Ovary (tissue), 9 donors: Measurements from ENCODE around the gene CAPN15. TPM values are rescaled to one million over a fixed set of nuclear protein-coding genes. Genes with fewer than 3 reads are reported as not detected.
"Not testable (repeated sequence)": the region's sequence is repeated elsewhere in the genome, so short reads cannot be mapped to it uniquely, and the experiment has no call there.

ENCODE experiments used
- DNase-seq, 5 donors: peaks; one replicate each; pipeline ENCODE4 v3.0.0-alpha.2; 2019 to 2020
- H3K27ac ChIP-seq, 2 donors: fragments of 200-600 bp; one replicate each; pipeline versions ENCODE4 v1.5.1 to v1.8.0; 2019 to 2022
- H3K27me3 ChIP-seq: fragments of 200-600 bp; one replicate; pipeline ENCODE4 v1.8.0; 2022
- H3K36me3 ChIP-seq: fragments of 200-600 bp; sonication (generic); one replicate; pipeline ENCODE4 v1.5.1; 2019
- H3K4me1 ChIP-seq: one replicate; pipeline ENCODE4 v1.8.1; 2013; ENCODE audit warnings: mild to moderate bottlenecking, moderate library complexity; ENCODE audit not compliant: insufficient read depth
- H3K4me3 ChIP-seq: fragments of 200-600 bp; sonication (generic); one replicate; pipeline ENCODE4 v1.5.1; 2017
- H3K9me3 ChIP-seq, 2 donors: fragments of 200-600 bp in 1 of 2; sonication (generic) in 1 of 2; one replicate each; pipeline versions ENCODE4 v1.5.1 to v1.8.1; 2013 to 2019; ENCODE audit warnings: mild to moderate bottlenecking in 1 of 2, moderate library complexity in 1 of 2
- CTCF ChIP-seq, 3 donors: fragments of 450-650 bp in 2 of 3; fragments of 200-600 bp in 1 of 3; IDR thresholded peaks; one replicate each; pipeline versions ENCODE4 v1.5.1 to v1.8.0; 2016 to 2022; ENCODE audit warnings: antibody characterized with exemption in 3 of 3, mild to moderate bottlenecking in 1 of 3
- EP300 ChIP-seq: sonication (generic); formaldehyde crosslinking; IDR thresholded peaks from one replicate; pipeline ENCODE4 v1.6.1; 2017; ENCODE audit warnings: antibody characterized with exemption
- POLR2A ChIP-seq: fragments of 450-650 bp; IDR thresholded peaks from one replicate; pipeline ENCODE4 v1.6.1; 2017; ENCODE audit warnings: antibody characterized with exemption, mild to moderate bottlenecking, moderate library complexity
- WGBS, 3 donors: extraction: QIAGEN DNeasy Blood & Tissue Kit in 1 of 3; methylation state at CpG; one replicate each; pipeline versions ENCODE4 v1.1.5 to v1.1.7; 2013 to 2017; 5-methylcytosine and 5-hydroxymethylcytosine counted together
- intact Hi-C, 4 donors: fragments of 100-400 bp; cut with DNase I; formaldehyde crosslinking; loops; one replicate each; pipeline versions ENCODE4 v1.11.0 to v1.15.1; 2022 to 2023
- polyA plus RNA-seq, 2 donors: library from polyadenylated mRNA; stranded (reverse); fragments of 200-250 nt in 1 of 2; fragments of 350-450 nt in 1 of 2; fragmentation: Illumina TruSeq in 1 of 2; extraction: RNeasy Lipid Tissue Mini Kit (QIAGEN cat#74804) in 1 of 2; gene quantifications; one replicate each; pipeline ENCODE4 v1.2.3, GENCODE V29; 2013 to 2014
- total RNA-seq, 7 donors: library from RNA; depleted of rRNA in 2 of 7; stranded (reverse); fragments of >200 nt in 2 of 7; fragmentation: NEBNext Ultra II Directional in 3 of 7; extraction: Animal tissue kit (Norgen Biotek cat#: 25700) in 3 of 7; gene quantifications; one replicate each; pipeline versions ENCODE4 v1.1.0 to v1.2.4, GENCODE V29; 2016 to 2023
- donor health status: DM: no; HTN: no; CAD: no; lungs with moderate emphysema.
- donor health status: DM: no; HTN: no; CAD: no.
- donor health status: Bipolar disorder and iron deficiency.
- donor health status: DM: yes; HTN: yes; CAD: no.
- donor health status: DM: no; HTN: no; CAD: no.
- donor health status: DM: yes; HTN: yes; CAD: no.

Gene CAPN15
- total and polyA plus RNA-seq, 9 donors: 1.6 to 38.9 (median 25.0) TPM

GRCh38 chr16:593807-594206 lies 66.3 kb downstream of the CAPN15 start:
- Histone ChIP-seq H3K4me1 (peaks cover 7% of the 10 kb centered on the region), H3K27me3 (no peaks in the 10 kb centered on the region), H3K27ac (no peak overlapping the region), H3K4me3 (no peak overlapping the region), H3K9me3 (no peaks in the 10 kb centered on the region), H3K36me3 (no peaks in the 10 kb centered on the region)
- DNase-seq: no peak
- intact Hi-C loops: loop anchor here in 2 of 4 donors (5.0 kb wide), 2 partner anchors 33 to 43 kb away; partner anchors contain the start of gene METTL26 (in 1 of the 2)
- TF ChIP-seq CTCF (IDR thresholded peaks at IDR 0.05) (no peak), EP300 (no peak)
- WGBS, 3 donors: 83 to 85% (median 84%) methylated on average over 16 of the region's 16 CpGs

- 81 to 87% (median 82%) methylated on average over 14 to 18 of the region's 18 CpGs for WGBS, 3 donors
- H3K27ac ChIP-seq: no peak overlapping the region
- peaks cover 7% of the 10 kb centered on the region for H3K4me1 ChIP-seq
- TF ChIP-seq EP300: no peak
- no peak for TF ChIP-seq POLR2A
- no peak for TF ChIP-seq CTCF (IDR thresholded peaks at IDR 0.05)
- no peak overlapping the region for H3K4me3 ChIP-seq
- H3K36me3 ChIP-seq: no peaks in the 10 kb centered on the region
- H3K27me3 ChIP-seq: no peaks in the 10 kb centered on the region
- H3K9me3 ChIP-seq: no peaks in the 10 kb centered on the region
- intact Hi-C loops: no loop called here
- no peak for DNase-seq
These were observed 67.6 kb downstream of the CAPN15 start for GRCh38 chr16:595094-595528.

GRCh38 chr16:595942-596735 lies 68.6 kb downstream of the CAPN15 start:
- Histone ChIP-seq H3K36me3 (no peaks in the 10 kb centered on the region), H3K27me3 (no peaks in the 10 kb centered on the region), H3K9me3 (no peaks in the 10 kb centered on the region), H3K27ac (no peak overlapping the region), H3K4me3 (no peak overlapping the region), H3K4me1 (peaks cover 1% of the 10 kb centered on the region)
- DNase-seq: no peak
- TF ChIP-seq CTCF (IDR thresholded peaks at IDR 0.05) (no peak), POLR2A (no peak), EP300 (no peak)
- intact Hi-C loops: no loop called here
- 91 to 95% (median 92%) methylated on average over 34 of the region's 34 CpGs for WGBS, 3 donors

GRCh38 chr16:596736-597060 lies 69.2 kb downstream of the CAPN15 start:
- H3K4me1 ChIP-seq: no peaks in the 10 kb centered on the region
- no peaks in the 10 kb centered on the region for H3K9me3 ChIP-seq
- H3K27me3 ChIP-seq: no peaks in the 10 kb centered on the region
- no peaks in the 10 kb centered on the region for H3K36me3 ChIP-seq
- TF ChIP-seq POLR2A (no peak), CTCF (IDR thresholded peaks at IDR 0.05) (no peak), EP300 (no peak)
- intact Hi-C loops: no loop called here
- no peak overlapping the region for H3K4me3 ChIP-seq
- WGBS, 3 donors: 91 to 93% (median 92%) methylated on average over 12 of the region's 12 CpGs
- no peak overlapping the region for H3K27ac ChIP-seq
- no peak for DNase-seq

GRCh38 chr16:597655-598054 lies 70.1 kb downstream of the CAPN15 start:
- H3K27ac ChIP-seq, H3K27me3 ChIP-seq, H3K9me3 ChIP-seq, intact Hi-C loops, H3K4me1 ChIP-seq, DNase-seq, H3K4me3 ChIP-seq, H3K36me3 ChIP-seq: not testable (repeated sequence)
- WGBS, 3 donors: 94 to 96% (median 96%) methylated on average over 7 of the region's 7 CpGs
